NCI-H69 (cell line): ENCODE measurements around the gene FLAD1.
A peak's percentile ranks its signal among the peaks of the same experiment; 100 is the strongest.

ENCODE experiments used
- DNase-seq: peaks from one replicate; lab custom pipeline; 2025; lab: John Stamatoyannopoulos, UW

FLAD1 gene

GRCh38 chr1:155017041-155017945 is 34.1 kb downstream of the FLAD1 start:
- peak; percentile 96 for DNase-seq

GRCh38 chr1:155017946-155018316 is 34.8 kb downstream of the FLAD1 start:
- no peak for DNase-seq

- peak; percentile 21 for DNase-seq
These were observed 35.6 kb downstream of the FLAD1 start for GRCh38 chr1:155018617-155019348.

DNA sequence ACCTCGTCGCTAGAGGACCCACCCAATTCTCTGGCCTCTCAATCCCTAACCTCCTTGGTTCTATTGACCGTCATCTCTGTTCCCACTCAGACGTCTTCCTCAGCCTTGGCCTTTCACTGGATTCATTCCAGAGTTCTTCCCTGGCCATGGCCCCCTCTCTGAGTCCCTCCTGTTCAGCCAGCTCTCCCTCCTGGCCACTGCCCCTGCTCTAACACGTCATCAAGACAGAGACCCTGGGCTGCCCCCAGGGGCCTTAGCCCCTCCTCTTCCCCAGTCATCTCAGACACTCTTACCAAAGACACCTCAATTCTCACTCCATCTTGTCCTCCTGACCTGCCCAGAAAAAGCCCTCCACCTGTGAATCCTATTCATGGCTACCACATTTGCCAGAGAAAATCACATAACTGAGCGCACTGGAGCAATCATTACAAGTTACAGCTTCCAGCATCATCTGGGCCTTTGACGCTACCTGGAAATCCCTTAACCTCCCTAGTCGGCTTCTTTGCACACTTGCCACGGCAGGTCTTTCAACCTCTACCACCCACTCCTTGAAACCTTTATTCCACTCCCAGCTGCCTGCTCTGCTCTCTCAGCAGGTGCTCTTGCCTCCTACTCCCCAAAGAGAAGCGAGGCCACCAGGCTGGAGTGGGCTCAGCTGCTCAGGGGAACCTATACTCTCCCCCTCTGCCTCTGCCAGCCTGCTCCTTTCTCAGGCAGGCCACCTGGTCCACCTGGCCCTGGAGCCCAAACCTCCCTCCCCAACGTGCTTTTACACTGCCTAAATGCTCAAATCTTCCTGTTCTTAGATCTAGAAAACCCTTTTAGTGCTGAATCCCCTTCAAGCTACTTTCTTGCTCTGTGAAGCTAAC is 36.5 kb downstream of the FLAD1 start:
- DNase-seq: no peak

DNA sequence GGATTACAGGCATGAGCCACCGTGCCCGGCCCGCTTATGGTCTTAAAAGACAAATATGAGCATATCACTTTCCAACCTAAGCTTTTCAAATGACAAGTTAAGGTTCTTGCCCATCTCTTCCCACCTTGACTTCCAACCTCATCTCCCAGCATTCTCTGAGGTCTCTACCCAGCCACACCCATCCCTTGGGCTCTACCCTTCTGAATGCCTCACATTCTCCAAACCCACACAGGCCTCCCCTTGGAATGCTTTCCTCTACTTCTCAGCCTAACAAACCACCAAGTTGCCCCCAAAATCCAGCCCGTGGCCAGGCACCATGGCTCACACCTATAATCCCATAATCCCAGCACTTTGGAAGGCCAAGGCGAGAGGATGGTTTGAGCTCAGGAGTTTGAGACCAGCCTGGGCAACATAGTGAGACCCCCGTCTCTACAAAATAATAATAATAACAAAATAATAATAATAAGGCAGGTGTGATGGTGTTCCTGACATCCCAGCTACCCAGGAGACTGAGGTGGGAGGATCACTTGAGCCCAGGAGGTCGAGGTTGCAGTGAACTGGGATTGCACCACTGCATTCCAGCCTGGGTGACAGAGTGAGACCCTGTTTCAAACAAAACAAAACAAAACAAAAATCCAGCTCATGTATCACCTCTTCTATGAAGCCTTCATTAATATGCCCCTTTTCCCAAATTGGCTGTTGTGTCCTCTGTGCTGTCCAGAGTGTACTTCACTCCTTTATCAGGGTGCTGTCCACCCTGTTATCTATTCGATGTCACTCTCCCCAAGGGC is 39.2 kb downstream of the FLAD1 start:
- DNase-seq: no peak

DNA sequence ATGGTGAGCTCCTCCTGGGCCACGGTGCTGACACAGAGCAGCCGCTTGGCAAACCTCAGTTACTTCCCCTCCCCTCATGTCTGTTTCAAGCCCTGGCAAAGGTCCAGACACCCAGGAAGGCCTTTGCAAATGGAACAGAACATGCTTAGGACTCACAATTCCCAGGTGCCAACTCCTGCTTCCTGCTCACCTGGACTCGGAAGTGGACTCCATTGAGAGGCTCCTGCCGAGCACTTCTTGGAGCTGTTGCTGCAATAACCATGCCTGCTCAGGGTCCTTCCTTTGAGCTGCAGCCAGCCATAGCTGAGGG is 39.7 kb downstream of the FLAD1 start:
- peak; percentile 90 for DNase-seq

DNA sequence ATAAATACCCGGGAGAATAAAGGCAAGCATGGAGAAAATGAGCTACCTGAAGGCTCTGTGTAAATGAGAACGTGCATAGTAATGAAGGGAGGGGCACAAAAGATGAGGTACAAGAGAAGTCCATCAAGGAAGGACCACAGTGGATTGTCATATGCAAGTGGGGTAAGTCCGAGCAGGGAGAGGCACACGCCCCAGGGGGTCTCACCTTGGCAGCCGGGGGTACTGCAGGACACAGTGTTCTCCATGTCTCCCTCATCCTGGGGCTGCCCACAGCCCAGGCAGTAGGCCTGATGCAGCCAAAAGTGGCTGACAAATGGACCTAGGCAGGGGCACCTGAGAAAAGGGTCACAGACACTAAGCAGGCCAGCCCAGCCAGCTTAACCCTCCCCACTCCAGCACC is 40.5 kb downstream of the FLAD1 start:
- DNase-seq: no peak

DNA sequence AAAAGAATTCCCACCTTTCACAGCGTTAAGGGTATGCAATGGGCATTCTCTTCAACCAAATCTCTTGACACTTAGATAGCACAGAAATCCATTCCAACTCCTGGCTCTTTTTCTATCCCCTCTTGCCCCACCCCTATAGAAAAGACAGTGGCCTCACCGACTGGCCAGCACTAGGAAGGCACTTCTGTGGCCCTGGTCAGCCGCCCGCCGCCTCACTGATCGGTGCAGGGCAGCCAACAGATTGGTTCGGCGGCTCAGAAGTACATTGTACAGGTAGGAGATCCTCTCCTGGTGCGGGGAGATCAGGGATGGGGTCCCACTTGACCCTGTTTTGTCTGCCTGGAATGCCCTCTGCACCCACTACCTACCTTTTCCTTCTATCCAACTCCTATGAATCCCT is 41.2 kb downstream of the FLAD1 start:
- no peak for DNase-seq

DNA sequence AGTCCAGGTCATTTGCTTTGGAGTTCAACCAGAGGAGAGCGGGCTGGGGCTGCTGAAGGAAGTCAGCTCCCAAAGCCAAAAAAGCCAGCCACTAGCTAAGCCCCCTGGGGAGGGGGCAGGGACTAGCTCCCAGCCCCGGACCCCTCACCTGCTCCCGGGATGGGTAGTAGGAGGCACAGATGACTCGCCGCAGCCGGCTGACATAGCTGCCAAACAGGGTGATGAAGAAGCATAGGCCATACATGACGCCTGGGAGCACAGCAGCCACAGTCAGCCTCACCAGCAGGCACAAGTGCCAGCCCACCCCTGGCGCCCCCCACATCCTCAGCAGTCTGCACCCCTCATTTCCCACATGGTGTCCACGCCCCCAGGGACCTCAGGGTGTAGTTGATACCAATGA is 43.0 kb downstream of the FLAD1 start:
- DNase-seq: no peak

GRCh38 chr1:155026588-155026987 is 43.4 kb downstream of the FLAD1 start:
- no peak for DNase-seq

- DNase-seq: no peak
These were observed 46.5 kb downstream of the FLAD1 start for GRCh38 chr1:155029513-155030242.

DNA sequence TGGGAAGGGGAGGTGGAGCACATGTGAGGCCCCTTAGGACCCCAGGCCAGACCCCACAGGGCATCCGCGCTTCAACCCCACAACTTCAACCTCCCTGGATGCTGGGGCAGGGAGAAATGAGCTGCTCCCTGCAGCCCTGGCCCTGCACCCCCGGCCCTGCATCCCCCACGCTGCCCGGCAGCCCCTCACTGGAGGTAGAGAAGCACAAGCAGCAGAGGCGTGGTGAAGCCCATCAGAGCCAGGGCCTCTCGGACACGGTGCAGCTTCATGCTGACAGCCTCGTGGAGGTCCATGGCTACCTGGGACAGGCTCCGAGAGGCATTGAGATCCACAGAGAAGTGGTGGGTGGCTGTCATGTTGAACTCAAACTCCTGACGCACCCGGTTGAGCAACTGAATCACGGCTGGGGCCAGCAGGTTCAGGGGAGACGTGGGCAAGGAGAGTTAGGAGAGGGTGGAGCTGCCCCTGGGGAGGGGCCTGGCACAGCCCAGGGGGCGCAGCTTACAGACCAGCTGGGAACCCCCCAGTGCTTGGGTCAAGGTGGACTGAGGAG is 47.2 kb downstream of the FLAD1 start:
- no peak for DNase-seq

DNA sequence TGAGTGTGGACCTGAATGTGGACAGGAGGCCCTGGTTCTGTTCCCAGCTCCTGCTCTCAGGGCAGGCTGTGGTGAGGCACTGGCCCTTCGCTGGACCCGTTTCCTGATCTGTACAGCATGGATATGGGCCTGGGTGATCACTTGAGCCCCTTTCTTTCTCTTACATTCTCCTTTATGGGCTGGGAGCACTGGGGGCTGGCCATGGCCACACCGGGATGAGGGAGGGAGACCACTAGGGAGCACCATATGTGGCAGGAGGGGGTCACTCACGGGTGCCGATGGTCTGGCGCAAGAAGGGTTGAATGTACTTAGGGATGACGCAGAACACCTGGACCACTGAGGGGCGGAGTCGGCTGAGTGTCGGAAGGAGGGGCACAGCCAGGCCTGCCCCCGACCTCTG is 47.8 kb downstream of the FLAD1 start:
- DNase-seq: no peak

DNA sequence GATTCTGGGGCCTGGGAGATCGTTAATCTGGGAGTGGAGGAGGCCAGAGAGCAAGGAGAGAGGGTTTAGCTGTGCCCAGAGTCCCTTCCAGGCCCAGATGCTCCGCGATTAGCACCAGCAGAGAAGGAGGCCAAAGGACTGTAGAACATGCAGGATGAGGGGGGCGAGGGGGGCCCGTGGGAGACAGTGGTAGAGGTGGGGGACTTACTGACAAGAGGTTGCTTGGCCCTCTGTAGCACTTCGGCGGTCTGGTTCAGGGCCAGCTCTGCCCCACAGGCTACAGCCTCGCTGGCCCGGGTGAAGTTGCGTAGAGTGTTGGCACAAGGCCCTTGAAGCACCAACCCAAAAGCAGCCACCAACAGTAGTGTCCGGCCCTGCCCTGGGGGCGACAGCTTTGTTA is 49.7 kb downstream of the FLAD1 start:
- DNase-seq: no peak

DNA sequence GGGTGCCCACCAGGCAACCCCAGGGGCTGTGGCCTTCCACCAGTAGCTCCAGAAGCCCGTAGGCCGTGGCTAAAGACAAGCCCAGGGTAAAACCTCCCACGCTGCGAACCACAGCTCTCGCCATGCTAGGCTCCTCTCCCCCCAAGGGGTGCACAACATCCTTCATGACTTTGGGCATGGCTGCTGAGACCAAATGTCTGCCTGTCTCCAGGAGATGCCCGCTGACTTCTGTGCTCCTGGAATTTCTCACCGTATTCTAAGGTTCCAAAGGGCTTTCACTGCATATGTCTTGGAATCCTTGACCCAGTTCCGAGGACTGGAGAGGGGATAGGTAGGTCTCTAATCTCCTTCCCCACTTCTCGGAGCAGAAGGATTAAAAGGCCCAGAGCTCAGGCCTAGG is 50.4 kb downstream of the FLAD1 start, which contains the start of the genes DCST1 and DCST2:
DCST1 (plus strand) TSS at position 301 of the 400 bp plus-strand sequence. CDS start 213 bp downstream, outside the sequence.
DCST2 (minus strand) TSS at position 258 of the 400 bp plus-strand sequence; CDS start at position 178, 80 bp downstream.
- DNase-seq: no peak

DNA sequence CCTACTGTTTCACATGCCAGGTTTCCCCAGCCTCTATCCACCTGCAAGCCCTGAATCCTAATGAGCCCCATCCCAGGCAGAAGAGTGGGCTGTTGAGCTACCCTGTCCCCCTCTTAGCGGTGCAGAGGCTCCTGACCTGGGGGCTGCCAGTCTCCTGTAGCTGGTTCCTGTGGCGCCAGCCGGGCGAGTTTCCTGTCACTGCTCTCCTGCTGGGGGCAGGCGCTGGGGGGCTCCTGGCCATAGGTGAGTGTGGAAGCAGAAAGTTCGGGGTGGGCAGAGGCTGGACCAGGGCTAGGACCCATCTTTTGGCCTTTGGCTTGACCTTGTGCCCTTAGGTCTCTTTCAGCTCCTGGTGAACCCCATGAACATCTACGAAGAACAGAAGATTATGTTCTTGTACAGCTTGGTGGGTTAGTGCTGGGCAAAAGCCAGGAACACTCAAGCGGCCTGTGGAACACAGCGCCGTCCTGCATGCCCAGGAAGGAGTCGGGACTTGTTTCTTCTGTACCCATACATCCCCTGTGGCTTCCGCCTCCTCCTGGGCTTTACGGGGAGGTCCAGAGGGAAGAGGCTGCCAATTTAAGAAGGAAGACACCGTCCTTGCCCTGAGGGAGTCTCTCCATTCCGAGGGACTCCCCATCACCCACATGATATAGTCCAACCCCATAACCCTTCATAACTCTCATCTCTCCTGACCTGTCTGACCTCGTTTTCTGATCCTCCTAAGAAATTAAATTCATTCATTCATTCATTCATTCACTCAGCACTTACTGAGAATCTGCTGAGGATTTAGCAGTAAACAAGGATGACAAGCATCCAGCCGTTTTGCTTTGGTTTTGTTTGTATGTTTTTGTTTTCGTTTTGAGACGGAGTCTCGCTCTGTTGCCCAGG is 51.4 kb downstream of the FLAD1 start:
- DNase-seq: no peak

DNA sequence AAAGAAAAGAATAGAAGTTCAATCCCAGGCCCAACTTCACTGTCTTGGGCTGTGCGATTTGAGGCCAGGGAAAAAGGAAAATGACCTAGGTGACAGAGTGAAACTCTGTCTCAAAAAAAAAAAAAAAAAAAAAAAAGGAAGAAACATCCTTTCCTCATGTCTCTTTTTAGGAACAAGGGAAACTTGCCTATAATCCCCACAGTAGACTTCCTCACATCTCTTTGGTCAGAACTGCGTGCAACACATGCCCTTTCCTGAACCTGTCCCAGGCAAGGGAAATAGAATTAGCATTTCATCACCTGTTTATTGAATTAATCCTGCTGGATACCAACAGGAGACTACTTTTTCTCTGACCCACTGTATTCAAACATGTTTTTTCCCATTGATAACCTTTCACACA is 52.8 kb downstream of the FLAD1 start:
- DNase-seq: no peak

GRCh38 chr1:155037043-155037442 is 53.9 kb downstream of the FLAD1 start:
- DNase-seq: no peak

- DNase-seq: no peak
These were observed 54.8 kb downstream of the FLAD1 start for GRCh38 chr1:155037851-155038441.
